Mammary microvascular endothelial cell (primary cell): Measurements from ENCODE around the gene CCDC187. TPM values are rescaled to one million over a fixed set of nuclear protein-coding genes. Genes with fewer than 3 reads are reported as not detected.

Experiments
- total RNA-seq: library from RNA; depleted of rRNA; stranded (reverse); fragments of >200 nt; gene quantifications from 2 replicates; pipeline ENCODE4 v1.2.3, GENCODE V29; 2015

Gene CCDC187
- total RNA-seq, result not detected in 2 replicates

GRCh38 chr9:136303825-136304416 is at the start of gene CCDC187:
Gene CCDC187, minus strand, starts transcription at chr9:136304094. Its CDS starts 264 bp downstream, at chr9:136303830.

GRCh38 chr9:136327304-136327974 is 23.5 kb upstream of the CCDC187 start, which contains the start of gene GPSM1:
Gene GPSM1, plus strand, starts transcription at chr9:136327539. Its CDS starts 157 bp downstream, at chr9:136327696.

GRCh38 chr9:136245219-136246150 is 58.4 kb downstream of the CCDC187 start, which contains the start of gene QSOX2:
Gene QSOX2, minus strand, starts transcription at chr9:136245812. Its CDS starts 9 bp downstream, at chr9:136245803.

GRCh38 chr9:136204838-136205706 is 98.8 kb downstream of the CCDC187 start, which contains the start of gene LHX3:
Gene LHX3, minus strand, starts transcription at chr9:136205128. Its CDS starts 116 bp downstream, at chr9:136205012.

Other genes with a start within 250 kb of the CCDC187 start
- gene NACC2, start 208.8 kb downstream of the CCDC187 start, total RNA-seq, result 25.2 and 26.1 TPM in 2 replicates
- gene TMEM250, start 185.2 kb downstream of the CCDC187 start, total RNA-seq, result 67.4 and 75.0 TPM in 2 replicates
- not detected in 2 replicates for gene LHX3, start 99.0 kb downstream of the CCDC187 start, total RNA-seq
- gene QSOX2, start 58.3 kb downstream of the CCDC187 start, total RNA-seq, result 15.5 and 16.2 TPM in 2 replicates
- 17.9 and 19.1 TPM in 2 replicates for gene GPSM1, start 23.4 kb upstream of the CCDC187 start, total RNA-seq
- 33.9 and 44.2 TPM in 2 replicates for gene DNLZ, start 59.6 kb upstream of the CCDC187 start, total RNA-seq
- gene CARD9, start 69.6 kb upstream of the CCDC187 start, total RNA-seq, result under 0.01 and 0.60 TPM in 2 replicates
- 7.4 and 7.9 TPM in 2 replicates for gene SNAPC4, start 96.1 kb upstream of the CCDC187 start, total RNA-seq
- 43.9 and 44.0 TPM in 2 replicates for gene ENTR1, start 106.5 kb upstream of the CCDC187 start, total RNA-seq
- 60.2 and 62.0 TPM in 2 replicates for gene PMPCA, start 106.6 kb upstream of the CCDC187 start, total RNA-seq
- gene INPP5E, start 135.8 kb upstream of the CCDC187 start, total RNA-seq, result 16.3 and 17.7 TPM in 2 replicates
- 36.9 and 37.8 TPM in 2 replicates for gene SEC16A, start 178.9 kb upstream of the CCDC187 start, total RNA-seq
- 70.4 and 79.5 TPM in 2 replicates for gene NOTCH1, start 242.0 kb upstream of the CCDC187 start, total RNA-seq